GM10266 (cell line): ENCODE data around the gene NTF4.
"Not testable (repeated sequence)": the region's sequence is repeated elsewhere in the genome, so short reads cannot be mapped to it uniquely, and the experiment has no call there.

ENCODE experiments used
- DNase-seq: peaks from one replicate; pipeline ENCODE4 v3.0.0; 2012; ENCODE audit errors: extremely low spot score
- TF ChIP-seq, protein P1 (sequence below): IDR thresholded peaks from 2 replicates; pipeline ENCODE4 v1.5.1; 2012; ENCODE audit warnings: mild to moderate bottlenecking, low read depth; ENCODE audit not compliant: control insufficient read depth, insufficient read depth; ENCODE audit errors: missing control alignments

Gene NTF4

DNA sequence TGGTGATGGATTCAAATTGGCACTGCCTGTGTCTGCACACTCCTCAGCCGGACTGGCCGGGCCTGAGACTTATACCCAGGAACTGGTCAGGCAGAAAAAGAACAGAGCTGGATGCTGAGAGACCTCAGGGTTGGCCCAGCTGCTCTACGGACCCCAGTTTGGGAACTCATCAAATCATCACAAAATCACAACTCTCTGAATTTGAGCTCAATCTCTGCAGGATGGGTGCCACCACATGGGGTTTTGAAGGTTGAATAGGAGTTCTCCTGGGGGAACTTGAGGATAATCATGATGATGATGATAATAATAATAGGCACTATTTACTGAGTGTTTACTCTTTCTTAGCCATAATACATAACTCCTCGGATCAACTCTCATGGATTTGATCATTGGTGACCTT is 22.0 kb downstream of the NTF4 start:
- DNase-seq = not testable (repeated sequence)

DNA sequence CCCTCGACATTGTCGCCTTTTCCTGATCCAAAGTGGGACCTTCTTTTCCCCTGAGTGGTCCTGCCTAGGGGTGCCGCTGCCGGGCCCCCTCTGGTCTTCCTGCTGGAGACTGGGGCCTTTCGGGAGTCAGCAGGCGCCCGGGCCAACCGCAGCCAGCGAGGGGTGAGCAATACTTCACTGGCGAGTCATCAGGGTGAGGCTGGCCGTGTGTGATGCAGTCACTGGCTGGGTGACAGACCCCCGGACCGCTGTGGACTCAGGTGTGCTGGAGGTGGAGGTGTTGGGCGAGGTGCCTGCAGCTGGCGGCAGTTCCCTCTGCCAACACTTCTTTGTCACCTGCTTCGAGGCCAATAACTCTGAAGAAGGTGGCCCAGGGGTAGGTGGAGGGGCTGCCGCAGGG is 22.4 kb downstream of the NTF4 start:
- TF ChIP-seq, protein P1, sequence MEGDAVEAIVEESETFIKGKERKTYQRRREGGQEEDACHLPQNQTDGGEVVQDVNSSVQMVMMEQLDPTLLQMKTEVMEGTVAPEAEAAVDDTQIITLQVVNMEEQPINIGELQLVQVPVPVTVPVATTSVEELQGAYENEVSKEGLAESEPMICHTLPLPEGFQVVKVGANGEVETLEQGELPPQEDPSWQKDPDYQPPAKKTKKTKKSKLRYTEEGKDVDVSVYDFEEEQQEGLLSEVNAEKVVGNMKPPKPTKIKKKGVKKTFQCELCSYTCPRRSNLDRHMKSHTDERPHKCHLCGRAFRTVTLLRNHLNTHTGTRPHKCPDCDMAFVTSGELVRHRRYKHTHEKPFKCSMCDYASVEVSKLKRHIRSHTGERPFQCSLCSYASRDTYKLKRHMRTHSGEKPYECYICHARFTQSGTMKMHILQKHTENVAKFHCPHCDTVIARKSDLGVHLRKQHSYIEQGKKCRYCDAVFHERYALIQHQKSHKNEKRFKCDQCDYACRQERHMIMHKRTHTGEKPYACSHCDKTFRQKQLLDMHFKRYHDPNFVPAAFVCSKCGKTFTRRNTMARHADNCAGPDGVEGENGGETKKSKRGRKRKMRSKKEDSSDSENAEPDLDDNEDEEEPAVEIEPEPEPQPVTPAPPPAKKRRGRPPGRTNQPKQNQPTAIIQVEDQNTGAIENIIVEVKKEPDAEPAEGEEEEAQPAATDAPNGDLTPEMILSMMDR = no peak
- DNase-seq = no peak

DNA sequence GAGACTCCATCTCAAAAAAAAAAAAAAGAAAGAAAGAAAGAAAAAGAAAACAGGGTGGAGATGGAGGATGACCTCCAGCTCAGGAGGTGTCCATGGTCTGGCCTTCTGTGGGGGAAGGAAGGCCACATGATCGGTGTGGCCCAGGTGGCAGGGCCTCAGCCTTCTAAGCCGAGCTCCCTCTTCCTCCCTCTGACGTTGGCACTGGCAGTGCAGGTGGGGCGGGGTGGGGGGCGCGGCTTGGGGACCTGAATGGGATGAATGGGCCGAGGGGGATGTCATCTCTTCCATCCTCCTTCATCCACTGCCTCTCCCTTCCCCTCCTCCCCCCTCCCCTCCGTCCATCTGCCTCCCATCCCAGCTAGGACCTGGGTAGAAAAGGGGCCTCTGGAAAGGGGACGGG is 24.9 kb downstream of the NTF4 start:
- not testable (repeated sequence) for DNase-seq

DNA sequence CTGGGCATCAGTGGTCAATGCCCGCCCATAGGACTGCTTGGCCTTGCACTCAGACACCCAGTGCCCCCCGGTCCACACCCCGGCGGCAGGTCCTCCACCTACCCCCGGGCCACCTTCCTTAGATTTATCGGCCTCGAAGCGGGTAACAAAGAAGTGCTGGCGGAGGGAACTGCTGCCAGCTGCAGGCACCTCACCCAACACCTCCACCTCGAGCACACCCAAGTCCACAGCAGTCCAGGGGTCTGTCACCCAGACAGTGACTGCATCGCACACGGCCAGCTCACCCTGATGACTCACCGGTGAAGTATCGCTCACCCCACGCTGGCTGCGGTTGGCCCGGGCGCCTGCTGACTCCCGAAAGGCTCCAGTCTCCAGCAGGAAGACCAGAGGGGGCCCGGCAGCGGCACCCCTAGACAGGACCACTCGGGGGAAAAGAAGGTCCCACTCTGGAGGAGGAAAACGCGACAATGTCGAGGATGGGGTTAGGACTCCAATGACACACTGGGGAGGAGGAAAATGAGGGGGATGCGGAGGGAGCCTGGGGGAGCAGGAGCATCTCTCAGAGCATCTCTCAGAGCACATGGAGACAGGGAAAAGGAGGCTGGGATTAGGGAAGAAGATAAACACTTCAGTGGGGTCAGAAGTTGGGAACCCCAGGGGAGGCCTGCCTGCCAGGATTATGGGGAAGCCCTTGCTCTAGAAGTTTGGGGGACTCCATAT is 25.9 kb downstream of the NTF4 start:
- DNase-seq = not testable (repeated sequence)

DNA sequence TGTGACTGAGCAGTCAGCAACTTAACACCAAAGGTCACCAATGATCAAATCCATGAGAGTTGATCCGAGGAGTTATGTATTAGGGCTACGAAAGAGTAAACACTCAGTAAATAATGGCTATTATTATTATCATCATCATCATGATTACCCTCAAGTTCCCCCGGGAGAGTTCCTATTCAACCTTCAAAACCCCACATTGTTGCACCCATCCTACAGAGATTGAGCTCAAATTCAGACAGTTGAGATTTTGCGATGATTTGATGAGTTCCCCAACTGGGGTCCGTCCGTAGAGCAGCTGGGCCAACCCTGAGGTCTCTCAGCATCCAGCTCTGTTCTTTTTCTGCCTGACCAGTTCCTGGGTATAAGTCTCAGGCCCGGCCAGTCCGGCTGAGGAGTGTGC is 26.5 kb downstream of the NTF4 start:
- not testable (repeated sequence) for DNase-seq

DNA sequence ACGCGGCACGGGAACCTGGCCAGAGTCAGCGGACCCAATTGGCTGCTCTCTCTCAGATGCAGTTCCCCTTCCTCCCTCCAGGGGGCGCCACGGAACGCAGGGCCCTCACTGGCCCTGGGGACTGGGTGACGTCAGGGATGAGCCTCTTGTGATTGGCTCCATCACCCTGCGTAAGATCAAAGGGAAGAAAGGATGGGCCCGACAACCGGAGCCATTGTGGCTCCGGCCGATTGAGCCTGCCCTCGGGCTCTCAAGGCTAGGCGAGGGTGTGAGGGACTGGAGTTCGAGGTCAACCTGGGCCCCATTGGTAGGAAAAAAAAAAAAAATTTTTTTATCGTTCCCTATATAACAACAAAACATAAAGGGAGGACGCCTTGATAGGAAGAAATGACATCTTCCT is 27.8 kb downstream of the NTF4 start, which contains the start of gene CGB1:
Gene CGB1 (minus strand): TSS at position 81 of the 400 bp plus-strand sequence. CDS start 184 bp downstream, outside the sequence.
- TF ChIP-seq, protein P1 = peak; percentile 49
- DNase-seq = peak; percentile 30

DNA sequence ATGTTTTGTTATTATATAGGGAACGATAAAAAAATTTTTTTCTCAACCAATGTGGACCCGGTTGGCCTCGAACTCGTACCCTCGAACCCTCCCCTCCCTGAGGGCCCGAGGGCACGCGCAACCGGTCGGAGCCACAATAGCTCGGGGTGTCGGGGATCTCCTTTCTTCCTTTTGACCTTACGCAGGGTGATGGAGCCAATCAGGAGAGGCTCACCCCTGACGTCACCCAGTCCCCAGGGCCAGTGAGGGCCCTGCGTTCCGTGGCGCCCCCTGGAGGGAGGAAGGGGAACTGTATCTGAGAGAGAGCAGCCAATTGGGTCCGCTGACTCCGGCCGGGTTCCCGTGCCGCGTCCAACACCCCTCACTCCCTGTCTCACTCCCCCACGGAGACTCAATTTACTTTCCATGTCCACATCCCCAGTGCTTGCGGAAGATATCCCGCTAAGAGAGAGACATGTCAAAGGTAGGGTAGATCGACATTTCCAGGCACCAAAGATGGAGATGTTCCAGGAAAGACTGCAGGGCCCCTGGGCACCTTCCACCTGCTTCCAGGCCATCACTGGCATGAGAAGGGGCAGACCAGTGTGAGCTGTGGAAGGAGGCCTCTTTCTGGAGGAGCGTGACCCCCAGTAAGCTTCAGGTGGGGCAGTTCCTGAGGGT is 32.8 kb downstream of the NTF4 start, which contains the start of gene CGB2:
Gene CGB2 (plus strand): TSS at position 249 of the 660 bp plus-strand sequence. CDS start 206 bp downstream, at position 455.
- peak; percentile 85 for DNase-seq
- TF ChIP-seq, protein P1 = peak; percentile 33

DNA sequence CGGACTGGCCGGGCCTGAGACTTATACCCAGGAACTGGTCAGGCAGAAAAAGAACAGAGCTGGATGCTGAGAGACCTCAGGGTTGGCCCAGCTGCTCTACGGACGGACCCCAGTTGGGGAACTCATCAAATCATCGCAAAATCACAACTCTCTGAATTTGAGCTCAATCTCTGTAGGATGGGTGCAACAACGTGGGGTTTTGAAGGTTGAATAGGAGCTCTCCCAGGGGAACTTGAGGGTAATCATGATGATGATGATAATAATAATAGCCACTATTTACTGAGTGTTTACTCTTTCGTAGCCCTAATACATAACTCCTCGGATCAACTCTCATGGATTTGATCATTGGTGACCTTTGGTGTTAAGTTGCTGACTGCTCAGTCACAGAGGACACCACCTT is 34.3 kb downstream of the NTF4 start:
- DNase-seq = not testable (repeated sequence)

DNA sequence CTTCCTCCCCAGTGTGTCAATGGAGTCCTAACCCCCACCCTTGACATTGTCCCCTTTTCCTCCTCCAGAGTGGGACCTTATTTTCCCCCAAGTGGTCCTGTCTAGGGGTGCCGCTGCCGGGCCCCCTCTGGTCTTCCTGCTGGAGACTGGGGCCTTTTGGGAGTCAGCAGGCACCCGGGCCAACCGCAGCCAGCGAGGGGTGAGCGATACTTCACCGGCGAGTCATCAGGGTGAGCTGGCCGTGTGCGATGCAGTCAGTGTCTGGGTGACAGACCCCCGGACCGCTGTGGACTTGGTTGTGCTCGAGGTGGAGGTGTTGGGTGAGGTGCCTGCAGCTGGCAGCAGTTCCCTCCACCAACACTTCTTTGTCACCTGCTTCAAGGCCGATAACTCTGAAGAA is 34.9 kb downstream of the NTF4 start:
- not testable (repeated sequence) for DNase-seq

DNA sequence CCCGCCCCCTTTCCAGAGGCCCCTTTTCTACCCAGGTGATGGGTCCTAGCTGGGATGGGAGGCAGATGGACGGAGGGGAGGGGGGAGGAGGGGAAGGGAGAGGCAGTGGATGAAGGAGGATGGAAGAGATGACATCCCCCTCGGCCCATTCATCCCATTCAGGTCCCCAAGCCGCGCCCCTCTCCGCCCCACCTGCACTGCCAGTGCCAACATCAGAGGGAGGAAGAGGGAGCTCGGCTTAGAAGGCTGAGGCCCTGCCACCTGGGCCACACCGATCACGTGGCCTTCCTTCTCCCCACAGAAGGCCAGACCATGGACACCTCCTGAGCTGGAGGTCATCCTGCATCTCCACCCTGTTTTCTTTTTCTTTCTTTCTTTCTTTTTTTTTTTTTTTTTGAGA is 35.9 kb downstream of the NTF4 start:
- DNase-seq = not testable (repeated sequence)

DNA sequence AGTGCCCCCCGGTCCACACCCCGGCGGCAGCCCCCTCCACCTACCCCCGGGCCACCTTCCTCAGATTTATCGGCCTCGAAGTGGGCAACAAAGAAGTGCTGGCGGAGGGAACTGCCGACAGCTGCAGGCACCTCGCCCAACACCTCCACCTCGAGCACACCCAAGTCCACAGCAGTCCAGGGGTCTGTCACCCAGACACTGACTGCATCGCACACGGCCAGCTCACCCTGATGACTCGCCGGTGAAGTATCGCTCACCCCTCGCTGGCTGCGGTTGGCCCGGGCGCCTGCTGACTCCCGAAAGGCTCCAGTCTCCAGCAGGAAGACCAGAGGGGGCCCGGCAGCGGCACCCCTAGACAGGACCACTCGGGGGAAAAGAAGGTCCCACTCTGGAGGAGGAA is 39.0 kb downstream of the NTF4 start:
- not testable (repeated sequence) for DNase-seq

DNA sequence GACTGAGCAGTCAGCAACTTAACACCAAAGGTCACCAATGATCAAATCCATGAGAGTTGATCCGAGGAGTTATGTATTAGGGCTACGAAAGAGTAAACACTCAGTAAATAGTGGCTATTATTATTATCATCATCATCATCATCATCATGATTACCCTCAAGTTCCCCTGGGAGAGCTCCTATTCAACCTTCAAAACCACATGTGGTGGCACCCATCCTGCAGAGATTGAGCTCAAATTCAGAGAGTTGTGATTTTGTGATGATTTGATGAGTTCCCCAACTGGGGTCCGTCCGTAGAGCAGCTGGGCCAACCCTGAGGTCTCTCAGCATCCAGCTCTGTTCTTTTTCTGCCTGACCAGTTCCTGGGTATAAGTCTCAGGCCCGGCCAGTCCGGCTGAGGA is 39.5 kb downstream of the NTF4 start:
- not testable (repeated sequence) for DNase-seq

DNA sequence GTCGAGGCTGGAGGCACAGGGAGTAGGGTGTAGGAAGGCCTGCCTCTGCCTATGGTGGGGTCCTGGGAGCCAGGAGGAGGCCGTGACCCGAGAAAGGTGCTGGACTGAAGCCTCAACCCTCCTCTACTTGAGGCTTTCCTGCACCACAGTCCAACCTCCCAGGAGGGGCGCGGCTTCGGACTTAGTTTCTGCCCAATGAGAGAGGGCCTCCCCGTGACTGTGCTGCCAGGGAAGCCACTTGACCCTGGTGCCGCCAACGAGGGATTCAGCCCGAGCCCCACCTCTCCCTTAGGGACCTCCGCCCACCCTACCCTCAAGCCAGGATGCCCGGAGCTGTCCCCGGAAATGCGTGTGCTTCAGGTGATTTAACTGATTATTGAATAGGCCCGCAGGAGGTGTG is 40.4 kb downstream of the NTF4 start, which contains the start of gene CGB3:
Gene CGB3 (minus strand): TSS at position 101 of the 400 bp plus-strand sequence. CDS start 362 bp downstream, outside the sequence.
- not testable (repeated sequence) for DNase-seq
